ENCODE measurements around the gene PRRX2. TPM values are rescaled to one million over a fixed set of nuclear protein-coding genes. Genes with fewer than 3 reads are reported as not detected.
"Not testable (repeated sequence)": the region's sequence is repeated elsewhere in the genome, so short reads cannot be mapped to it uniquely, and the experiment has no call there.

PRRX2 gene
- total RNA-seq, 1 donor from 2014 or later: 112 TPM

DNA sequence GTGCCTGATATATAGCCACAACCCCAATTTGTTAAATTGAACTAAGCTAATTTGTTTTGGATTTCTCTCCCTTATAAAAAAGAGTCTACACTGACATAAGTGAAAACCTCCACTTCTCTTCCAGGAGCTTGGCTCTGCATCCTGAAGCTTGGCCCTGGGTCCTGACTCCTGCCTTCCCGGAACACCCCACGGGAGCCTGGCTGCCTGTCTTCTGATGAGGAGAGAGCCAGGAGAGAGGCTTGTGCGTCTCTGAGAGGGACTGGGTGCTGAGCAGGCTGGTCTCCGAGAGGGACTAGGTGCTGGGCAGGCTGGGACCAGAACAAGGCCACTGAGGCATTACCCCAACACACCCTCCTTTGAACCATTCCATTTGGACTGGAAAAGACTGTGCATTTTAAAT, 93.9 kb downstream of the PRRX2 start:
- intact Hi-C loops (cut with DNase I): no loop called here
- no peaks in the 10 kb centered on the region for H3K4me1 ChIP-seq
- H3K27ac ChIP-seq: no peak overlapping the region
- no peaks in the 10 kb centered on the region for H3K27me3 ChIP-seq
- no peaks in the 10 kb centered on the region for H3K9me3 ChIP-seq
- H3K36me3 ChIP-seq: no peaks in the 10 kb centered on the region
- TF ChIP-seq, protein P1, sequence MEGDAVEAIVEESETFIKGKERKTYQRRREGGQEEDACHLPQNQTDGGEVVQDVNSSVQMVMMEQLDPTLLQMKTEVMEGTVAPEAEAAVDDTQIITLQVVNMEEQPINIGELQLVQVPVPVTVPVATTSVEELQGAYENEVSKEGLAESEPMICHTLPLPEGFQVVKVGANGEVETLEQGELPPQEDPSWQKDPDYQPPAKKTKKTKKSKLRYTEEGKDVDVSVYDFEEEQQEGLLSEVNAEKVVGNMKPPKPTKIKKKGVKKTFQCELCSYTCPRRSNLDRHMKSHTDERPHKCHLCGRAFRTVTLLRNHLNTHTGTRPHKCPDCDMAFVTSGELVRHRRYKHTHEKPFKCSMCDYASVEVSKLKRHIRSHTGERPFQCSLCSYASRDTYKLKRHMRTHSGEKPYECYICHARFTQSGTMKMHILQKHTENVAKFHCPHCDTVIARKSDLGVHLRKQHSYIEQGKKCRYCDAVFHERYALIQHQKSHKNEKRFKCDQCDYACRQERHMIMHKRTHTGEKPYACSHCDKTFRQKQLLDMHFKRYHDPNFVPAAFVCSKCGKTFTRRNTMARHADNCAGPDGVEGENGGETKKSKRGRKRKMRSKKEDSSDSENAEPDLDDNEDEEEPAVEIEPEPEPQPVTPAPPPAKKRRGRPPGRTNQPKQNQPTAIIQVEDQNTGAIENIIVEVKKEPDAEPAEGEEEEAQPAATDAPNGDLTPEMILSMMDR (IDR thresholded peaks at IDR 0.05): no peak
- no peak overlapping the region for H3K4me3 ChIP-seq
- no peak for DNase-seq (ENCODE audit: low spot score in 2 of 2)

DNA sequence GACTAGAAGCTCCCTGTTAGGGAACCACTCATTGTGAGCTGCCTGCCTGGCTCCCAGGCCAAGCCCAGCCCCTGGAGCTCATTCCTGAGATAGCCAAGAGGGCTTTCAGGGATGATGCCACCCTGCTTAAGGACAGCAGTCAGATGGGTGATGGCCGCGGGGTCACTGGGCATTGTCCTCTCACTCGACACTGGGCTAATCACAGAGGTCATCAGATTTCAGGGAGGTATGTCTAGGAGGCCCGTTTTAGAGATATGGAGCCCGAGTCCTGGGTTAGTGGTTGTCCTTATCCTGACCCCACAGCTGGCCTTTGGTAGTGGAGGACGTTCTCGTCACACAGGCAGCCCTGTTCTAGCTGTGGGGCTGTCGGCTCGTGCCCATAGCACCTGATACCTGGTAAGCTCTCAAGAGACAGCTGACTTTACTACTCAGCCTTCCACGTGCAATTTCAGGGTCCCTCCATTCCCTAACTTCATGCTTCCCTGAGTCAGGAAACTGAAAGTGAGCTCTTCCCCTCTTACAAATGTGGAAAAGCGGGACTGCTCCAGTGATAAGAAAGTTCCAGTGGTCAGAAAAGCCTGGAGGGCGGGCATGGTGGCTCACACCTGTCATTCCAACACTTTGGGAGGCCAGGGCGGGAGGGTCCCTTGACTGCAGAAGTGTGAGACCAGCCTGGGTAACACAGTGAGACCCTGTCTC, 94.5 kb downstream of the PRRX2 start:
- H3K4me3 ChIP-seq: no peak overlapping the region
- H3K36me3 ChIP-seq: no peaks in the 10 kb centered on the region
- no peak for DNase-seq (ENCODE audit: low spot score in 2 of 2)
- H3K27ac ChIP-seq: no peak overlapping the region
- TF ChIP-seq, protein P1 (IDR thresholded peaks at IDR 0.05): no peak
- no peaks in the 10 kb centered on the region for H3K9me3 ChIP-seq
- intact Hi-C loops (cut with DNase I): no loop called here
- no peaks in the 10 kb centered on the region for H3K4me1 ChIP-seq
- H3K27me3 ChIP-seq: no peaks in the 10 kb centered on the region

DNA sequence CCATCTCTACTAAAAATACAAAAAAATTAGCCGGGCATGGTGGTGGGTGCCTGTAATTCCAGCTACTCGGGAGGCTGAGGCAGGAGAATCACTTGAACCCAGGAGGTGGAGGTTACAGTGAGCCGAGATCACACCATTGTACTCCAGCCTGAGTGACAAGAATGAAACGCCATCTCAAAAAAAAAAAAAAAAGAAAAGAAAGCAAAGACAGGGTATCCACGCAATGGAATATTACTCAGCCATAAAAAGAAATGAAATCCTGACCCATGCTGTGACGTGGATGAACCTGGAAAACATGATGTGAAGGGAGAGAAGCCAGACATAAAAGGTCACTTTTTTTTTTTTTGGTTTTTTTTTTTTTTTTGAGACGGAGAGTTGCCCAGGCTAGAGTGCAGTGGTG, 95.3 kb downstream of the PRRX2 start:
- H3K4me1 ChIP-seq; H3K27me3 ChIP-seq; H3K4me3 ChIP-seq; H3K27ac ChIP-seq; H3K9me3 ChIP-seq; DNase-seq (ENCODE audit: low spot score in 2 of 2); intact Hi-C loops (cut with DNase I); H3K36me3 ChIP-seq: not testable (repeated sequence)

DNA sequence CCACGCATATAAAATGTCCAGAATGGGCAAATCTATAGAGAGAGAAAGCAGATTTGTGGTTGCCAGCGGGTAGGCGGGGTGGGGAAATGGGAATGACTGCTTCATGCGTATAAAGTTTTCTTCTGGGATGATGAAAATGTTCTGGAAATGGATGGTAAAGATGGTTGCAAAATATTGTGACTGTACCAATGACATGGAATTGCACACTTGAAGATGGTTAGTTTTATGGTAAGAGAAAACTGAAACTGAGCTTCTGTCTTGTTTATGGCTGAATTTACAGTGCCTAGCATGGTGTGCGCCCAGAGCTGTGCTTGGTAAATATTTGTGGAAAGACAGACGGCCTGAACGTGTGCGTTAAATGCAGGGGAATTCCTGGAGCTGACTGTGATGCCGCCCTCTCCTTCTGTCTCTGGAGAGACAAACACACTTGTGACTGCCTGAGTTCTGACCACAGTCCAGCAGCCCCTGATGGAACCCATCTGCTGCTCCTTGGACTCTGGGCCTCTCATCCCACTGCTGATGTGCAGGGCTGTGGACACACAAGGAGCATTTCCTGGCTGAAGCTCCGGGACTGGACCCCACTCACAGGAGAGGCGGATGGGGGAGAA, 96.0 kb downstream of the PRRX2 start:
- Histone ChIP-seq H3K27me3 (no peaks in the 10 kb centered on the region), H3K36me3 (no peaks in the 10 kb centered on the region), H3K4me3 (no peak overlapping the region), H3K4me1 (no peaks in the 10 kb centered on the region), H3K27ac (peak overlapping the region in 1 of 2 donors; percentile 14), H3K9me3 (no peaks in the 10 kb centered on the region)
- TF ChIP-seq, protein P1 (IDR thresholded peaks at IDR 0.05): no peak
- no peak for DNase-seq (ENCODE audit: low spot score in 2 of 2)
- intact Hi-C loops (cut with DNase I): no loop called here

DNA sequence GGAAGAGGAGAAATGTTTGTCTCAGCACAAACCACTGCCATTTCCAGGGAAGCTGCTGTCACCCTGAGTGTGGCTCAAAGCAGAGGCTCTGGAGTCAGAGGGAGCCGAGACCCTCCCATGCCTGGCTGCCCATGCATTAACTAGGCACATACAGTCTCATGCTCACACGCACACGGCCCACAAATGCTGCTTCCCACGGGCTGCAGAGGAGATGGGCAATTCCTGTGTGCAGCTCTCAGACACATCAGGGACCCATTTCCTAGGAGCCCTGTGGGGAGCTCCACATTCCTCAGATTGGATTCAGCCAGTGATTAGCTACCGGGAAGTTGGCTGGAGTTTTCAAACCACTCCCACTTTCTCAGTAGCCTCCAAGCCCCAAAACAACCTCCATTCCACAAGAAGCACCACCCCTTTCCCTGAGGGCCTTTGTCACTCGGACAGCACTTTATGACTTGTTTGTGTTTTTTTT, 96.5 kb downstream of the PRRX2 start:
- intact Hi-C loops (cut with DNase I): no loop called here
- no peaks in the 10 kb centered on the region for H3K36me3 ChIP-seq
- DNase-seq (ENCODE audit: low spot score in 2 of 2): no peak
- H3K9me3 ChIP-seq: no peaks in the 10 kb centered on the region
- TF ChIP-seq, protein P1 (IDR thresholded peaks at IDR 0.05): no peak
- peak overlapping the region in 1 of 2 donors; percentile 14 for H3K27ac ChIP-seq
- H3K27me3 ChIP-seq: no peaks in the 10 kb centered on the region
- no peaks in the 10 kb centered on the region for H3K4me1 ChIP-seq
- H3K4me3 ChIP-seq: no peak overlapping the region

DNA sequence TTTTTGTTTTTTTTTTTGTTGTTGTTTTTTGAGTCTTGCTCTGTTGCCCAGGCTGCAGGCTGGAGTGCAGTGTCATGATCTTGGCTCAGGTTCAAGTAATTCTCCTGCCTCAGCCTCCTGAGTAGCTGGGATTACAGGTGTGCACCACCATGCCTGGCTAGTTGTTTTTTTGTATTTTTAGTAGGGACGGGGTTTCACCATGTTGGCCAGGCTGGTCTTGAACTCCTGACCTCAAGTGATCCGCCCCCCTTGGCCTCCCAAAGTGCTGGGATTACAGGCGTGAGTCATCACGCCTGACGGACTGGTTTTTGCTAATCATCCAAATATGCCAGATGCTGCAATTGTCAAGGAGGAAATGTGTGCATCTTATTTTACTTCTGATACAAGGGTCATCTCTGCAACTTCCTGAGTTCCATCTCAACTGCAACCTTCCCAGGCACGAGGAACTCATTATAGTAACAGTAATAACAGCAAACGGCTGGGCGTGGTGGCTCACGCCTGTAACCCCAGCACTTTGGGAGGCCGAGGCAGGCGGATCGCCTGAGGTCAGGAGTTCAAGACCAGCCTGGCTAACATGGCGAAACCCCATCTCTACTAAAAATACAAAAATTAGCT, 97.0 kb downstream of the PRRX2 start:
- H3K4me1 ChIP-seq: not testable (repeated sequence)

More for the DNA sequence above, 97.0 kb downstream of the PRRX2 start:
- H3K27ac ChIP-seq; H3K9me3 ChIP-seq; intact Hi-C loops (cut with DNase I); H3K36me3 ChIP-seq; H3K4me3 ChIP-seq; H3K27me3 ChIP-seq: not testable (repeated sequence)
- DNase-seq (ENCODE audit: low spot score in 2 of 2): peak in 1 of 2 donors; percentile 73
